GM19372 (cell line): ENCODE data around the gene HJV.
"Not testable (repeated sequence)": the region's sequence is repeated elsewhere in the genome, so short reads cannot be mapped to it uniquely, and the experiment has no call there.

Experiments
- ATAC-seq: cut with Tn5 transposase; IDR thresholded peaks from one replicate; pipeline ENCODE4 v1.9.1; 2021; ENCODE audit warnings: mild to moderate bottlenecking, low read depth, moderate library complexity; ENCODE audit not compliant: unreplicated experiment

Gene HJV

DNA sequence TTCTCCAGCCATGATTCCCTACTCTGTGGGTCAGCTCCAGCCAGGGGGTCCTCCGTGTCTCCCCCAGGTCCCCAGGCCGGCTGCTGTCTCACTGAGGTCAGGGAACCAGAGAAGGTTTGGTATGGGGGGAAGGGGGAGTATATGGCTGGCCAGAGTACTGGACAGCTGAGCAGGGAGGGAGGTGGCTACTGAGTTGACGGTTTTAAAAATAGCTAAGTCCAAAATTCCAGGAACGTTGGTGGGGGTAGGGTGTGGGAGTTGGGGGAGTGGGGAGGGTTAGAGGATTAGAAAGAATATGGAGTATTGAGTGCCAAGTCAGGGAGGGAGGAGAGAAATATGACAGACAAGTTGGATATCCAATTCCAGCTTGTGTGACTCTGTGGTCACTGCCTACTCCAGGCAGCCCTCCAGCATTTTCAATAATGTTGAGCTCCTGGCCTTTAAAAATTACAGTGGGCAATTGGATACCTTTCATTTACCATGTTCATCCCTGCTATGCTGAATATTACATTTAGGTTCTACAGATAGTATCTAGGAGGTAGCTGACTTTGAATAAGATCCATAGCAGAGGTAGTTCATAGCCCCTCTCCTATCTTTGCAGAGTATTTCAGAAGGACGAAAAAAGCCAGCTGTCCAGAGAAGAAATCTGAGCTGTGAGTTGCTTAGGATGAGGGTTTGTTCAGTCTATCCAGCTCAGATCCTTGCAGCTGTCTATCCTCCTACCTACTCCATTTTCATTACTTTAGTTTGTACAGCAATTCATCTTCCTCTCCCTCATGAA is at the start of gene HJV:
TSS of gene HJV (minus strand) at position 114 of the 781 bp plus-strand sequence. CDS start 1,504 bp downstream, outside the sequence.
- ATAC-seq: no peak

DNA sequence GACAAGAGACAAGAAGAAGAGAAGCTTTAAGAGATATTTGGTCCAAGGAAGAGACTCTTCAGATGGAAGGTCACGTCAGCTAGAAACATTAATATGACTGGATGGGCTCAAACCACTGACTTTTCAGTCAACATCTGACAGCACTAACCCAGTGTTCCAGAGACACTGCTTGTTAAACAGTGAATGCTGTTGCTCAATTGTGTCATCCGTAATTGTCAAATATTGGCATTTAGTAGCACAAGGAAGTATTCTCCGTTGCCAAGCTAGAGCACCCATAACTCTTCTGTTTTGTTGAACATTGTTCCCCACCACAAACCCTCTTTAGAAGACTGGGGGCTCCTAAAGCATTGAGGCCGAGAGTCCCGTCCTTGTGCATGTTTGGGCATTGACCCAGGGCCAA is 37.6 kb upstream of the HJV start:
- ATAC-seq: not testable (repeated sequence)

DNA sequence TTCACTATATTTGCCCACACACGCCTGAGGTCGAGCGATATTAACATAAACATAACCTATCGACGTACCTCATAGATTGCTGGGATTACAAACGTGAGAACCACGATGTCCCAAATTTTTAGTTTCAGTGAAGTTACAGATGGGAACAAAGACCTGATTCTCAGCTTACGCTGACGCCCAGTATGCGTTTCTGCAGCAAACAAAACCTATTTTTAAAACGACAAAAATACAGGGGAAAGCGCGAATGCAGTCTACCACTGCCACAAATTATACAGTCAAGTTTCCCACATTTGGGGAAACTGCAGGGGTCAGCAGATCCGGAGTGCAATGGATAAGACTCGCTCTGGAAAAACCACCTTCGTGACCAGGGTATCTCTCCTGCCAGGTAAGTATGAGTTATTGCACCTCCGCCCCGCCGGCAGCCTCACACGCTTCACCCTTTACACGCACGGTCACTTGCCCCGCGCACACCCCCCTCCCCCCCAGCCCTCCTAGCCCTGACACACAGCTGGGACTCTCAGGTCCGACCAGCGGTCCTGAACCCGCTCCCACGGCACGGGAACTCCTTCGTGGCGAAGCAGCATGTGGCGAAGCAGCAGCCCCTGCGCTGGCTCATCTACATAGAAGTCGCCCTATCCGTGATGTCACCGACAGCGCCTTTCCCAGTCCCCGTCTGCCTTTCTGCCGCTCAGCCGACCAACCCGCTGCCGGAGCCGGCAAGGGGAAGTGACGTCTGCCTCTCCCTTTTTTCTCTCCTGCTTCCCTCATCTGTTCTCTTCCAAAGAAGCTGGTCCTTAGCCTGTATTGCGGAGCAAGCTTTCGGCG is 30.5 kb upstream of the HJV start:
- peak; percentile 70 for ATAC-seq

- ATAC-seq: no peak
These were observed 29.9 kb upstream of the HJV start for GRCh38 chr1:146051452-146051851.

GRCh38 chr1:146050652-146050963 is 29.1 kb upstream of the HJV start:
- not testable (repeated sequence) for ATAC-seq

GRCh38 chr1:146049866-146050651 is 28.5 kb upstream of the HJV start:
- ATAC-seq: not testable (repeated sequence)

DNA sequence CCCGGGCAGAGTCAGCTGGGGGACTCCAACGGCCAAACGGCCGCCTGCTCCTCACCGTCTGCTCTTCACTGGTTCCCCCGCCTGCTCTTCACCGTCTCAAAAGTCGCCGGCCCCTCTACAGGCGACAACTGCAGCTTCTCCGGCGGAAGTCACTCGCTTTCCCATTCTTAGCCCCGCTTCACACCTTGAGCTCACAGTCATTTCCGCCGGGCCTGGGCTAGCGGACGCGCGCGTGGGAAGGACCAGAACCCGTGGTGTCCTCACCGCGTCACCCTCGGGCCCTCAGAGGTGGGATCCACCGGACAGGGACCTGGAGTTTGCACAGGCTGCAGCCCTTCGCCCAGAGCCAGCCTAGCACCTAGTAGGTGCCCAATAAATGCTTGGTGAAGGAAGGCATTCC is 27.9 kb upstream of the HJV start:
- ATAC-seq: no peak

GRCh38 chr1:146048514-146049115 is 27.1 kb upstream of the HJV start:
- not testable (repeated sequence) for ATAC-seq

- ATAC-seq: no peak
These were observed 25.1 kb upstream of the HJV start for GRCh38 chr1:146046664-146047063.

DNA sequence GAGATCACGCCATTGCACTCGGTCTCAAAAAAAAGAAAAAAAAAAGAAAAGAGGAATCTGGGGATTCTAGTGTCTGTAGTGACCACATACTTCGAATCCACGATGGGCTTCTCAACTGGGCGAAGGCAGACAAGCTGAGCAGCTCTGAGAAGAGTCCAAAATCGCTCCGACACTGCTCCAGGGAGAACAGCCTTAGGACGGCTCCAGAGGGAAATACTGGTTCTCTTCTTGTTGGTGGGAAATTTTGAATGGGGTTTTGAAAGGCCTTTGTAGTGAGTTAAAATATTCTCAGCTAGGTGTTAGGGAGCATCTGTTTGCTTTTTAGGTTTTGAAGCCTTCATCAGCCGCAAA is 18.3 kb upstream of the HJV start:
- ATAC-seq: no peak

- ATAC-seq: peak; percentile 37
These were observed 15.6 kb upstream of the HJV start for GRCh38 chr1:146036965-146037646.

DNA sequence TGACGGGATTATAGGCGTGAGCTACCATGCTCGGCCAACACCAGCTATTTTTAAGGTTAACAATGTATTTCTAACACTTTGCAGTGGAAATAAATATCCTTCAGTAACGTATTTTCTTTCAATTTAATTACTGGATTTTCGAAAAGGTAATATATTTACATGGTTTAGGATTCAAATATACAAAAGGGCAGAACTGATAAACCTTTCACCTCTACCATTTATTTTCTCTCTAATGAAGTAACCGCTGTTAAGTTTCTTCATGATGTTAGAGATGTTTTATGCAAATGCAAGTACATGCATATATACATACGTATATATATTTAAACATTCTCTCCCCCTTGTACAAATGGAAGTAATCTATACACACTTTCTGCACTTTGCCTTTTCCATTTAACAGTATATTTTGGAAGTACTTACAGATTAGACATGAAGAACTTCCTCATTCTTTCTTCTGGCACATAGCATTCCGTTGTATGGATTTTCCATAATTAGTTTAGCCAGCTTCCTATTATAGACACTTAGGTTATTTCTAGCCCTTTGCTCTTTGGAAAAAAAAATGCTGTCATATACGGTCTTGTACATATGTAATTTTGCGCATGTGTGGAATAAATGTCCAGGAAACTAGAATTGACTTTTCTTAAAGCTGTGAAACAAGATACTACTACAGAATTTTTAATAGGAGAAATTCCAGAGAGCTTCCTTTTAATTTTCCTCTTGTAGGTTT is 14.9 kb upstream of the HJV start:
- ATAC-seq: no peak

DNA sequence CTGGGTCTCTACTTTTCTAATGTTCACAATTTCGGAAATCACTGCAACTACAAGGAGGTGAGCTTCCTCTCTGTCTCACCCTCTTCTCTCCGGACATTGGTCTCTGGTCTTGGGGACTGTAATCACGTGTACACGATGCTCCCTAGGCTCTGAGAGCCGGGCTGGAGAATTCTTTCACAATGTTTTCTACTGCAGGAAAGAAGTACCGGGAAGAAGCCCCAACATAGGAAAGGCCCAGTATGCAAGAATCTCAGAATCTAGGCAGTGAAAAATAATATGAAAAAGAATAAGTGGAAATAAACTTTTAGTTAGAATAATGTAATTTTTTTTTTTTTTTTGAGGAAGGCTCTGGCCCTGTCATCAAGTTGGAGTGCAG is 13.5 kb upstream of the HJV start:
- ATAC-seq: no peak

DNA sequence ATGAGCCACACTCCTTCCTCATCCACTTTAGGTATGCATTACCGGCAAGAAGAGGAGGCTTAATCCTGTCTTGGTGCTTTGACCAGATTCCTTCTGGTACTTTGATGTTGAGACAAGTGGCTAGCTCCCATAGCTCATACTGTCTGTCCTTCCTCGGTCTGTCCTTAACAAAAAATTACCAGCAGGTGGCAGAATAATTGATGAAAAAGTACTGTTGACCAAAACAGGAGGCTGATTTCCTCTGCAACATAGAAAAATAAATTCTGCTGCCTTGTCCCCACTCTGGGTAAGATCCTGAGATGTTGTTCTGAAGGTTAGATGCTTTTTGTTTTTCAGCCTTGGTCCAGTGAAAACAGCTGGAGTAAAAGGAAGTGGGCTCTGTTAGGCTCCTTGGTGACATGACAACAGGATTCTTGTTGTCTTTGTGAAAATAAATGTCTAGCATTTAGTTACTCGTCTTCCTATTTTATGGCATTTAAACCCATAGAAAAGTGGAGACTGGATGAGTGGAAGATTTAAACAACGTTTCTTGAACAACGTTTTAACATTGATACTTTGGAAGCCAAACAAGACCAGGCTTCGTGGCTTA is 11.2 kb upstream of the HJV start:
- ATAC-seq: no peak

DNA sequence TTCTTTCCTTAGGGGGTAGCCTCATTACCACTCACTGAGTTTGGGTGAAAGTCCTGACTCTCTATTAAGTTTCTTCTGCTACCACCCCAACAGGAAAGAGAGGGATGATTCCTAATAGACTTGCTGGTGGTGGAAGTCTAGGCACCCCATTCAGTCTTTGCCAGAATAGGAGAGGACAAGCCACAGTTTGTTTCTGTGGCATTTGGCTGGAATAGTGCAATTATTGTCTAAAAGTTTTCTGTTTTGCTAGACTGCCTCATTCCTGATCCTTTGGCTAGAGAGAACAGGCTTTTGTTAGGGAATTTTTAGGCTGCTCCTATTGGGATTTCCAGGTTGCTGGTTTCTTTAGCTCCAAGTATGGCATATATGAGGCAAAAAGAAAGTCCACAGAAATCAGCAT is 9.9 kb upstream of the HJV start:
- no peak for ATAC-seq

GRCh38 chr1:146029117-146029516 is 7.6 kb upstream of the HJV start:
- no peak for ATAC-seq

GRCh38 chr1:146026650-146027049 is 5.1 kb upstream of the HJV start:
- not testable (repeated sequence) for ATAC-seq

DNA sequence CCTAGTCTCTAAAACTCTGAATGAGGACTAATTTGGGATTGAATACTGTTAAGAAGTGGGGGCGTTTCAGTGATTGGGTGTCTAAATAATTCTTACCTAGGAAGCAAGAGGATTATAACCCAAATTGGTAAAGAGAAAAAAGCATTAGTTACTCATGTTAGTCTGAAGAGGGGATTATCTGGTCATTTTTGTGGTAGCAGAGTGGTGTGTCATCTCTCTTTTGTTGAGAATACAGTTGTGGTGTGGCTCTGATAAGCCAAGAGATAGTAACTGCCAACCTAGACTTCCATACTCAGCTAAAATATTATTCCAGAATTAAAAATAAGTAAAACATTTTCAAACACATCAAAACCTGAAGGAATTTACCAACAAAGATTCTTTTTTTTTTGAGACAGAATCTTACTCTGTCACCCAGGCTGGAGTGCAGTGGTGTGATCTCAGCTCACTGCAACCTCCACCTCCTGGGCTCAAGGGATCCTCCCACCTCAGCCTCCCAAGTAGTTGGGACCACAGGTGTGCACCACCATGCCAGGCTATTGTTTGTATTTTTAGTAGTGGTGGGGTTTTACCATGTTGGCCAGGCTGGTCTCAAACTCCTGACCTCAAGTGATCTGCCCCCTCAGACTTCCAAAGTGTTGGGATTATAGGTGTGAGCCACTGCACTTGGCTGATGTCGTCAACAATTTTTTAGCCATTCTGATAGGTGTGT is 4.4 kb upstream of the HJV start:
- not testable (repeated sequence) for ATAC-seq
